Keratinocyte (primary cell): ENCODE results near the gene KLRC3.

Source experiments
- CTCF ChIP-seq, 3 experiments: IDR thresholded peaks in 1 of 3; conservative IDR thresholded peaks in 1 of 3; optimal IDR thresholded peaks in 1 of 3; 2 replicates in 2 of 3; 3 replicates in 1 of 3; pipeline versions ENCODE3 to v1.5.1; 2011; ENCODE audit warnings: low read length in 3 of 3, mild to moderate bottlenecking in 3 of 3, moderate library complexity in 2 of 3, control low read depth in 1 of 3, inconsistent platforms in 1 of 3; ENCODE audit not compliant: insufficient read depth in 2 of 3; ENCODE audit errors: extremely low read depth in 1 of 3
- EZH2 ChIP-seq: IDR thresholded peaks from one replicate; pipeline ENCODE4 v1.6.1; 2012; ENCODE audit warnings: inconsistent platforms, mild to moderate bottlenecking, low read length, moderate library complexity

GRCh38 chr12:10362828-10363657, 57.4 kb downstream of the KLRC3 start:
- TF ChIP-seq CTCF (optimal IDR thresholded peaks at IDR 0.05 in 1 of 3, IDR thresholded peaks at IDR 0.05 in 1 of 3, conservative IDR thresholded peaks at IDR 0.05 in 1 of 3; ENCODE audit: extremely low read depth in 1 of 3, insufficient read depth in 2 of 3, low read length in 3 of 3) (no peak), EZH2 (no peak)
